Endothelial cell (in vitro differentiated cells): ENCODE measurements around the gene CBFB. TPM values are rescaled to one million over a fixed set of nuclear protein-coding genes. Genes with fewer than 3 reads are reported as not detected.
"Not testable (repeated sequence)": the region's sequence is repeated elsewhere in the genome, so short reads cannot be mapped to it uniquely, and the experiment has no call there.

Experiments used
- DNase-seq: peaks from one replicate; pipeline ENCODE4 v3.0.0; 2021; ENCODE audit warnings: low spot score
- H3K27ac Mint-ChIP-seq: one replicate; pipeline ENCODE4 v1.8.0; 2021; ENCODE audit warnings: mixed read lengths, inconsistent platforms; ENCODE audit not compliant: unreplicated experiment
- H3K27me3 Mint-ChIP-seq: one replicate; pipeline ENCODE4 v1.8.0; 2021; ENCODE audit warnings: mild to moderate bottlenecking, moderate library complexity, mixed read lengths, inconsistent platforms; ENCODE audit not compliant: unreplicated experiment
- H3K36me3 Mint-ChIP-seq: one replicate; pipeline ENCODE4 v1.8.0; 2021; ENCODE audit warnings: mild to moderate bottlenecking, low read depth, mixed read lengths, inconsistent platforms; ENCODE audit not compliant: unreplicated experiment
- H3K4me1 Mint-ChIP-seq: one replicate; pipeline ENCODE4 v1.8.0; 2021; ENCODE audit warnings: mild to moderate bottlenecking, mixed read lengths, inconsistent platforms; ENCODE audit not compliant: unreplicated experiment
- H3K4me3 Mint-ChIP-seq: one replicate; pipeline ENCODE4 v1.8.0; 2021; ENCODE audit warnings: mild to moderate bottlenecking, mixed read lengths, inconsistent platforms; ENCODE audit not compliant: unreplicated experiment
- H3K9me3 Mint-ChIP-seq: one replicate; pipeline ENCODE4 v1.8.0; 2021; ENCODE audit warnings: mixed read lengths, inconsistent platforms; ENCODE audit not compliant: unreplicated experiment
- total RNA-seq: library from RNA; stranded (reverse); fragmentation: NEBNext Ultra II Directional; extraction: Animal tissue kit (Norgen Biotek cat#: 25700); gene quantifications from one replicate; pipeline ENCODE4 v1.2.1, GENCODE V29; 2021; ENCODE audit not compliant: unreplicated experiment
- TF ChIP-seq, protein P1 (sequence below): fragments of 200-600 bp; sonication (generic); IDR thresholded peaks from one replicate; pipeline ENCODE4 v1.5.0; 2021; ENCODE audit warnings: antibody characterized with exemption; ENCODE audit not compliant: unreplicated experiment

The CBFB gene
- total RNA-seq, 1 donor from 2014 or later: 65.8 TPM

DNA sequence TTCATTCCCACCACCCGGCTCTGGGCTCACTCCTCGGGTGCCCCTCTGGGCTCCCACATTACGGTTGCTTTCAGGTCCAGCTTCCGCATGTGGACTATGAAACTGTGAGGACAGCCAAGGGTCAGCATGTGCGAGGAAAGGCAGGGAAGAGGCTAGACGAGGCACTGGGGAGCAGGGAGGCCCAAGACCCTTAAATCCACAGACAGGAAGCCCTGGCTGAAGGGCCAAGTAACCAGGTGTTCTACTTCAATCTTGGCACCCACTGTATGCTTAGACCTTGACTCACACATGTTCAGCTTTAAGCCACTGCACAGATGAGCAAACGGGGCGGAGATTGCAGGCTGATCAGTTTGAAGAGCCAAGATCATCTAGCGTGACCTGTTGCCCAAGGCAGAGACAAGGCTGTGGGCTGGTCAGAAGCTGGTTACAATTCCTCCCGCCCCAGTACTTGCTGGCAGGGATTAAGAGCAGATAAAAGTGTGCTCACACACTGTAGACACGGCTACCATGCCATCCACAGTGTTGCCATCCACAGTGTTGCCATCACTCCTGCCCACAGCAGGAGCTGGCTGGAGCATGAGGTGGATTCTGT, 40.7 kb upstream of the CBFB start, which contains the start of gene CES4A:
Gene CES4A (plus strand): TSS at position 393 of the 592 bp plus-strand sequence. CDS start 184 bp downstream, at position 577.
- Mint-ChIP-seq H3K4me3 (no peak within 1 kb of the TSS), H3K4me1 (no peaks in the 10 kb centered on the region), H3K36me3 (peaks cover 3% of the 10 kb centered on the region), H3K27ac (no peak within 1 kb of the TSS), H3K9me3 (no peaks in the 10 kb centered on the region), H3K27me3 (peaks cover 5% of the 10 kb centered on the region)
- TF ChIP-seq, protein P1, sequence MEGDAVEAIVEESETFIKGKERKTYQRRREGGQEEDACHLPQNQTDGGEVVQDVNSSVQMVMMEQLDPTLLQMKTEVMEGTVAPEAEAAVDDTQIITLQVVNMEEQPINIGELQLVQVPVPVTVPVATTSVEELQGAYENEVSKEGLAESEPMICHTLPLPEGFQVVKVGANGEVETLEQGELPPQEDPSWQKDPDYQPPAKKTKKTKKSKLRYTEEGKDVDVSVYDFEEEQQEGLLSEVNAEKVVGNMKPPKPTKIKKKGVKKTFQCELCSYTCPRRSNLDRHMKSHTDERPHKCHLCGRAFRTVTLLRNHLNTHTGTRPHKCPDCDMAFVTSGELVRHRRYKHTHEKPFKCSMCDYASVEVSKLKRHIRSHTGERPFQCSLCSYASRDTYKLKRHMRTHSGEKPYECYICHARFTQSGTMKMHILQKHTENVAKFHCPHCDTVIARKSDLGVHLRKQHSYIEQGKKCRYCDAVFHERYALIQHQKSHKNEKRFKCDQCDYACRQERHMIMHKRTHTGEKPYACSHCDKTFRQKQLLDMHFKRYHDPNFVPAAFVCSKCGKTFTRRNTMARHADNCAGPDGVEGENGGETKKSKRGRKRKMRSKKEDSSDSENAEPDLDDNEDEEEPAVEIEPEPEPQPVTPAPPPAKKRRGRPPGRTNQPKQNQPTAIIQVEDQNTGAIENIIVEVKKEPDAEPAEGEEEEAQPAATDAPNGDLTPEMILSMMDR: no peak
- no peak for DNase-seq

DNA sequence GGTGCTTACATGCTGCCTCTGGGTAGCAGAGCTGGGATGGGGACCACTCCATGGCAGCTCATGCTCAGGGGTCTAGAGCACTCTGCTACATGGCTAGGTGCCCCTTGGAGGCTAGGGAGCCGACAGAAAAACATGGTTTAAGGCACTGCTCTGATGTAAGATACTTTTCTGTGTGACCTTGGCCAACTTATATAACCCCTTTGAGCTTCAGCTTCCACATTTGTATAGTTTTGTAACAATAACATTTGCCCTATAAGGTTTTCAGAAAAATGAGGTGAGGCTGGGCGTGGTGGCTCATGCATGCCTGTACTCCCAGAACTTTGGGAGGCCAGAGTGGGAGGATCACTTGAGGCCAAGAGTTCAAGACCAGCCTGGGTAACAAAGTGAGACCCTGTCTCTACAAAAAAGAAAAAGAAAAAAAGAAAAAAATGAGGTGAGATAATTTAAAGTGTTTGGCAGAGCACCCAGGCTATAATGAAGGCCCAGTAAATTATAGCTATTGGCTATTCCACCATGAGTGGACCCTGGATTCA, 37.3 kb upstream of the CBFB start:
- H3K9me3 Mint-ChIP-seq: no peaks in the 10 kb centered on the region
- H3K27me3 Mint-ChIP-seq: peaks cover 5% of the 10 kb centered on the region
- no peak overlapping the region for H3K4me3 Mint-ChIP-seq
- no peak for DNase-seq
- H3K27ac Mint-ChIP-seq: no peak overlapping the region
- peaks cover 3% of the 10 kb centered on the region for H3K36me3 Mint-ChIP-seq
- no peaks in the 10 kb centered on the region for H3K4me1 Mint-ChIP-seq
- TF ChIP-seq, protein P1: no peak

DNA sequence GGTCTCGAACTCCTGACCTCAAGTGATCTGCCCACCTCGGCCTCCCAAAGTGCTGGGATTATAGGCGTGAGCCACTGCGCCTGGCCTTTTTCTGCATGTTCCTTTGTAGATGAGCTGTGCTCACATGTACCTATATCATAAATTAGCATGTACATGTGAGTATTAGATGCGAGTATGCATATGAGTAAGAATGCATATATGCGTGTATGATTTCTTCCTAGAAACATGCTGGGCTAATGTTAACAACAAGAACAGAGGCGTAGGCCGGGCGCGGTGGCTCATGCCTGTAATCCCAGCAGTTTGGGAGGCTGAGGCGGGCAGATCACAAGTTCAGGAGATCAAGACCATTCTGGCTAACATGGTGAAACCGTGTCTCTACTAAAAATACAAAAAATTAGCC, 35.4 kb upstream of the CBFB start:
- not testable (repeated sequence) for H3K27me3 Mint-ChIP-seq, H3K36me3 Mint-ChIP-seq, DNase-seq, H3K9me3 Mint-ChIP-seq, H3K27ac Mint-ChIP-seq, H3K4me1 Mint-ChIP-seq, H3K4me3 Mint-ChIP-seq

DNA sequence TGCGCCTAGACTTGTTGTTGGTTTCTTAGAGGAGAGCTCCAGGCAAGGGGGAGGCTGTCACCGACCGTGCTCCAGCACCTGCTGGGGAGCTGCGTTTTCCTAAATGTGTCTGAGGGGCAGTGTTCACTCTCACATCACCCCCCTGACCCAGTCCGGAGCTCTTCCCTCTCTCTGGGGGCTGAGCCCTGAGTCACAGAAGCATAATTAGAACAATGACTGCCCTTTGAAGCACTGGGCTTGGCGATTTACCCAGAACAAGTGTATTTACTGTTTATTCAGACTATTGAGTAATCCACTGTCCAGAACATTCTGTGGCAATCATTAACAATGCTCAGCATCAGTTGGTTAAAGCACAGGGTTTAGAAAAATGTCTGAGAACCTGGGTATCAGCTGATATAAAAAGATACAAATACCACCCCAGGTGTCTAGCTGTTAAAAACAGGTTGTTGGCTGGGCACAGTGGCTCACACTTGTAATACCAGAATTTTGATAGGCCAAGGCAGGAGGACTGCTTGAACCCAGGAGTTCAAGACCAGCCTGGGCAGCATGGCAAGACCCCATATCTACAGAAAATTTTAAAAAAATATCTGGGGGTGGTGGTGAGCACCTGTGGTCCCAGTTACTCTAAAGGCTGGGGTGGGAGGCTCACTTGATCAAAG, 32.5 kb upstream of the CBFB start:
- Mint-ChIP-seq H3K27ac (no peak overlapping the region), H3K36me3 (peaks cover 9% of the 10 kb centered on the region), H3K9me3 (no peaks in the 10 kb centered on the region), H3K27me3 (peaks cover 16% of the 10 kb centered on the region), H3K4me1 (peaks cover 7% of the 10 kb centered on the region), H3K4me3 (no peak overlapping the region)
- TF ChIP-seq, protein P1: no peak
- DNase-seq: no peak

DNA sequence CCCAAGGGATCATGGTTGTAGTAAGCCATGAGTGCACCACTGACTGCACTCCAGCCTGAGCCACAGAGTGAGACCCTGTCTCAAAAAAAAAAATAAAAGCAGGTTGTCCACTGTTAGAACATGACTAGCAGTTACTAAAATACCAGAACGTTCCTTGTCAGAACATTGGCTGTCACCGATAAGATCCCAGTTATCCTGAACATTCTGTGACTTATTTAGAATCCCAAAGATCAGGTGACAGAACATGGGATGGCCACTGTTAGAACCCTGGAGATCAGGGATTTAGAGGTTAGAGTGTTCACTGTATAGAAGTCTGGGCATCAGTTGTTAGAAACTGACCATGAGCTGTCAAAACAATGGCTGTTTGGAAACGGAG, 32.0 kb upstream of the CBFB start:
- TF ChIP-seq, protein P1: no peak
- no peaks in the 10 kb centered on the region for H3K9me3 Mint-ChIP-seq
- peaks cover 7% of the 10 kb centered on the region for H3K4me1 Mint-ChIP-seq
- DNase-seq: no peak
- H3K36me3 Mint-ChIP-seq: peaks cover 9% of the 10 kb centered on the region
- H3K4me3 Mint-ChIP-seq: no peak overlapping the region
- peaks cover 19% of the 10 kb centered on the region for H3K27me3 Mint-ChIP-seq
- no peak overlapping the region for H3K27ac Mint-ChIP-seq
